Activated CD4-positive, alpha-beta T cell treated with anti-CD3 and anti-CD28 coated beads, Interleukin-2, amount 10 ng/mL, durations not matched to agents 7 days and 5 days (primary cell): Measurements from ENCODE around the gene CYBB. TPM values are rescaled to one million over a fixed set of nuclear protein-coding genes. Genes with fewer than 3 reads are reported as not detected.
A peak's percentile ranks its signal among the peaks of the same experiment; 100 is the strongest.
"Not testable (repeated sequence)": the region's sequence is repeated elsewhere in the genome, so short reads cannot be mapped to it uniquely, and the experiment has no call there.

Experiments used
- CTCF ChIA-PET: fragments of 350-600 bp; sonication (Branson Sonifier 250); formaldehyde crosslinking; loops from one replicate; lab custom pipeline; 2021; ENCODE audit warnings: antibody characterized with exemption; lab: Charles Lee
- POLR2A ChIA-PET: fragments of 350-600 bp; sonication (Branson Sonifier 250); formaldehyde crosslinking; loops from one replicate; lab custom pipeline; 2021; ENCODE audit warnings: antibody characterized with exemption; lab: Charles Lee
- DNase-seq: peaks from one replicate; pipeline ENCODE4 v3.0.0-alpha.2; 2020
- H3K27ac Mint-ChIP-seq: one replicate; pipeline ENCODE4 v1.8.0; 2021; ENCODE audit warnings: mild to moderate bottlenecking, moderate library complexity, mixed read lengths
- H3K27me3 Mint-ChIP-seq: one replicate; pipeline ENCODE4 v1.8.0; 2021; ENCODE audit warnings: mixed read lengths
- H3K36me3 Mint-ChIP-seq: one replicate; pipeline ENCODE4 v1.8.0; 2021; ENCODE audit warnings: low read depth, mixed read lengths
- H3K4me1 Mint-ChIP-seq: one replicate; pipeline ENCODE4 v1.8.0; 2021; ENCODE audit warnings: mixed read lengths
- H3K4me3 Mint-ChIP-seq: one replicate; pipeline ENCODE4 v1.8.0; 2021; ENCODE audit warnings: mild to moderate bottlenecking, moderate library complexity, mixed read lengths
- H3K9me3 Mint-ChIP-seq: one replicate; pipeline ENCODE4 v1.8.0; 2021; ENCODE audit warnings: mixed read lengths
- total RNA-seq, 2 experiments: library from RNA; stranded (reverse); gene quantifications; one replicate each; pipeline ENCODE4 v1.2.3, GENCODE V29; 2021

CYBB gene
- total RNA-seq, 2 experiments from 2014 or later = not detected

GRCh38 chrX:37763400-37763799 lies 16.5 kb upstream of the CYBB start:
- no peak for DNase-seq
- H3K36me3 Mint-ChIP-seq = no peaks in the 10 kb centered on the region
- H3K27me3 Mint-ChIP-seq = no peaks in the 10 kb centered on the region
- H3K27ac Mint-ChIP-seq = no peak overlapping the region
- peaks cover 18% of the 10 kb centered on the region for H3K4me1 Mint-ChIP-seq
- H3K9me3 Mint-ChIP-seq = peaks cover 2% of the 10 kb centered on the region
- ChIA-PET POLR2A (no interaction called here), CTCF (interaction anchor here (1.3 to 1.8 kb wide), 2 partner anchors 10 to 62 kb away, joined by 3 to 6 read pairs; no protein-coding TSS in a partner anchor)
- H3K4me3 Mint-ChIP-seq = no peak overlapping the region

DNA sequence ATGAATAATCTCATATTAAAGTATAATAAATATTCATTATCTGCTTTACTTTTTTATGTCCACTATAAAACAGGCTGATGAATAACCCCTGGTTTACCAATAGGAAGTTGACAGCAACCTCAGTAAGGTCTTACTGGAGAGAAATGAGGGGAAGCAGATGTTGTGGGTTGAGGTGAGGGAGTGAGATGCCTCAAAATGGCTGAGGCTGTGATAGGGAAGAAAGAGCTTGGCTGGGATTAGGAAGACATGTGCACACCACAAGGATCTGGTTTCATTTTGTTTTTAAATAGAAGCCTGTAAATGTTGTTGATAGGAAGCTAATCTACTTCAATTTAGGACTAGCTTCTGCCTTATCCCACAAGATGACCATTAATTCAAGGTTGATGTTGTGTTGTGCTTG lies 14.4 kb upstream of the CYBB start:
- ChIA-PET POLR2A (no interaction called here), CTCF (interaction anchor here (0.6 kb wide), 1 partner anchor 324 kb away, joined by 3 read pairs; no protein-coding TSS in a partner anchor)
- Mint-ChIP-seq H3K27me3 (no peaks in the 10 kb centered on the region), H3K4me1 (peaks cover 16% of the 10 kb centered on the region), H3K36me3 (no peaks in the 10 kb centered on the region), H3K4me3 (no peak overlapping the region), H3K9me3 (no peaks in the 10 kb centered on the region), H3K27ac (no peak overlapping the region)
- no peak for DNase-seq

DNA sequence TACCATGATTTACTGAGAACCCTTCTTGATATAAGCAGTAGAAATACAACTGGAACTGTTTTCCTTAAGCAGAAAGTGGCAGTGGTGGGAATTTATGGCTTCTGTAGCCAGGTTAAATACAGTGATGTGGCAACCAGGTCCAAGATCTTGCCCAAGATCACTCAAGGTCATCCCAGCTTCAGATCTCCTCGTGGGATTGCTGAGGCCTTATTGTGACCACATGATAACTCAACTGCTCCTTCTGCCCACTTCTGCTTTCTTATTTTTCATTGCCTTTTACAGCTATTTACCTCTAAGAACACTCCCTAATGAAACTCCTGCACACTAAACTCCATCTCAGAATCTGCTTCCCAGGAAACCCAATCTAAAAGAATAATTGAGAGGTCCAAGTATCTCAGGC lies 12.4 kb upstream of the CYBB start:
- H3K27ac Mint-ChIP-seq = no peak overlapping the region
- H3K4me1 Mint-ChIP-seq = peaks cover 16% of the 10 kb centered on the region
- DNase-seq = no peak
- ChIA-PET CTCF (no interaction called here), POLR2A (no interaction called here)
- no peak overlapping the region for H3K4me3 Mint-ChIP-seq
- no peaks in the 10 kb centered on the region for H3K27me3 Mint-ChIP-seq
- no peaks in the 10 kb centered on the region for H3K36me3 Mint-ChIP-seq
- no peaks in the 10 kb centered on the region for H3K9me3 Mint-ChIP-seq

- H3K4me3 Mint-ChIP-seq, H3K36me3 Mint-ChIP-seq, DNase-seq, CTCF ChIA-PET, H3K9me3 Mint-ChIP-seq, H3K27ac Mint-ChIP-seq, H3K4me1 Mint-ChIP-seq, H3K27me3 Mint-ChIP-seq, POLR2A ChIA-PET: not testable (repeated sequence)
These were observed 11.0 kb upstream of the CYBB start for GRCh38 chrX:37768866-37769265.

DNA sequence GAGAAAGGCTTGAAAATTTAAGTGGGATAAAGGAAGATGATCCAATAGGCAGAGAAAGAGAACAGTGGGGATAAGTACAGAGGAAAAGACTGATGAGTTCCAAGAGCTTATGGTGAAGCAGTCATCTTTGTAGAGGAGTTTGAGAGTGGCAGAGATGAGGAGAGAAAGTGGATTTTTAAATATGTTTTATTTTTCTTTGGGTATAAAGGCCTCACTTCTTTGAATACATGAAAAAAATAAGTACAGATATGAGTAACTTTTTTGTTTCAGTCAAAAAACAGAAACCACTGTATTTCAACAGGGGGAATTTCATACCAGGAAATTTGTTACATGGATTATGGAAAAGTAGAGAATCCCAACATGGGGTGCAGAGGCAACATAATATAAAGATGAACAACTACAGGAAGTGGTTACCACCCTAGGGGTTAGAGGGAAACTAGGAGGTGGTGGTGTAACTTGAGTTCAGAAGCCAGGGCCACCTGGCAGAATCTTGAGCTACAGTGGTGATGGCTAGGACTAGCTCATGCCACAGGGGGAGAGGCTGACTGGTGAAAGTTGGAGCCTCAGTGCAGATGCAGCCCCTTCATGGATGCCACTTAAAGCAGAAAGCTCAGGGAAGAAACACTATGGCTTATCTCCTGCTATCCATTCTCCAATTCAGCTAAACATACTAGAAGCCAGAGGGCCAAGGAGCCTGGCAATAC lies 3.4 kb upstream of the CYBB start:
- H3K4me3 Mint-ChIP-seq = no peak overlapping the region
- no peaks in the 10 kb centered on the region for H3K9me3 Mint-ChIP-seq
- peak; percentile 15 for DNase-seq
- POLR2A ChIA-PET = no interaction called here
- no peaks in the 10 kb centered on the region for H3K36me3 Mint-ChIP-seq
- H3K4me1 Mint-ChIP-seq = peaks cover 21% of the 10 kb centered on the region
- peak overlapping the region; percentile 31 for H3K27ac Mint-ChIP-seq
- CTCF ChIA-PET = interaction anchor here (1.2 to 1.3 kb wide), 2 partner anchors 11 to 31 kb away, joined by 3 to 4 read pairs; no protein-coding TSS in a partner anchor
- no peaks in the 10 kb centered on the region for H3K27me3 Mint-ChIP-seq

DNA sequence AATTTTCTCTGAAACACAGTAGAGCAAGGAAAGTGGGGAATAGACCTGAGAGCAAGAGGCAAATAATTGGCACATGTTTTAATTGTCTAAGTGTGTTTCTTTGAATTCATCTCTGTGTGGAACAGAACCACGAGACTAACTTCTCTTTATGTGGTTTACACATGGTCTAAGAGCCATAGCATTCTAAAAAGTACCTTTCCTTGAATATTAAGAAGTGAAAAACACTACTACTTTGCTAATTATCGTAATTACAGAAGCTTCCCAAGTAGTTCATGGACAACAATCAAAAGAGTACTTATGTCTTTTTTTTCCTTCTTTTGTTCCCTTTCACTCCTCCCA lies 2.9 kb upstream of the CYBB start:
- no peak for DNase-seq
- Mint-ChIP-seq H3K27ac (peak overlapping the region; percentile 36), H3K4me1 (peaks cover 21% of the 10 kb centered on the region), H3K4me3 (no peak overlapping the region), H3K9me3 (no peaks in the 10 kb centered on the region), H3K27me3 (no peaks in the 10 kb centered on the region), H3K36me3 (no peaks in the 10 kb centered on the region)
- ChIA-PET POLR2A (no interaction called here), CTCF (interaction anchor here (1.2 to 1.3 kb wide), 2 partner anchors 10 to 31 kb away, joined by 3 to 4 read pairs; no protein-coding TSS in a partner anchor)

- H3K36me3 Mint-ChIP-seq = no peaks in the 10 kb centered on the region
- no peaks in the 10 kb centered on the region for H3K27me3 Mint-ChIP-seq
- DNase-seq = no peak
- ChIA-PET CTCF (interaction anchor here (1.0 to 1.6 kb wide), 2 partner anchors 18 to 26 kb away, joined by 4 to 5 read pairs; no protein-coding TSS in a partner anchor), POLR2A (no interaction called here)
- no peak overlapping the region for H3K27ac Mint-ChIP-seq
- H3K4me1 Mint-ChIP-seq = peaks cover 16% of the 10 kb centered on the region
- H3K9me3 Mint-ChIP-seq = no peaks in the 10 kb centered on the region
- H3K4me3 Mint-ChIP-seq = no peak overlapping the region
These were observed 1.2 kb downstream of the CYBB start for GRCh38 chrX:37781081-37781480.

- H3K4me1 Mint-ChIP-seq = peaks cover 16% of the 10 kb centered on the region
These were observed 2.0 kb downstream of the CYBB start for GRCh38 chrX:37781814-37782213.

DNA sequence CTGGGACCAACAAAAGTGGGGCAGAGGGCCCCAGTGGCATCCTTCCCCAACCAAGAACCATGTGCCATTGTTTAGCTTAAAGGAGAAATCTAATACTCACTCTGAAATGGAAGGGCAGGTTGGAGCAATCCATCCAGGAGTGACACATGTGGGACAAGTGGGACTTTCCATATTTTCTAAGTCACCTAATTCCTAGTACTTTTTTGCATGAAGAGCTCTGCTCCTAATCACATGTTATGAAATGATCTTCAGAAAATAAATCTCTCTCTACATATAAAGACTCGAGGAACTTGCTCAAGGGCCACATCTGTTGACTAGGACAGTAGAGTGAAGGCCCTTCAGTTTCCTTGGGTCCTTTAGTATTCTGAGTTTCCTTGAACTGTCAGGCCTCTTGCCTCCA lies 2.5 kb downstream of the CYBB start:
- H3K9me3 Mint-ChIP-seq = peaks cover 2% of the 10 kb centered on the region
- H3K4me3 Mint-ChIP-seq = no peak overlapping the region
- ChIA-PET CTCF (interaction anchor here (1.6 kb wide), 1 partner anchor 28 kb away, joined by 5 read pairs; no protein-coding TSS in a partner anchor), POLR2A (no interaction called here)
- peaks cover 16% of the 10 kb centered on the region for H3K4me1 Mint-ChIP-seq
- peaks cover 3% of the 10 kb centered on the region for H3K36me3 Mint-ChIP-seq
- no peak overlapping the region for H3K27ac Mint-ChIP-seq
- H3K27me3 Mint-ChIP-seq = no peaks in the 10 kb centered on the region
- DNase-seq = no peak

More at GRCh38 chrX:37781814-37782213, 2.0 kb downstream of the CYBB start:
- no peak overlapping the region for H3K27ac Mint-ChIP-seq
- ChIA-PET CTCF (interaction anchor here (1.0 to 1.6 kb wide), 2 partner anchors 17 to 27 kb away, joined by 4 to 5 read pairs; no protein-coding TSS in a partner anchor), POLR2A (no interaction called here)
- no peak overlapping the region for H3K4me3 Mint-ChIP-seq
- DNase-seq = no peak
- no peaks in the 10 kb centered on the region for H3K27me3 Mint-ChIP-seq
- H3K9me3 Mint-ChIP-seq = peaks cover under 1% of the 10 kb centered on the region
- H3K36me3 Mint-ChIP-seq = peaks cover 1% of the 10 kb centered on the region

DNA sequence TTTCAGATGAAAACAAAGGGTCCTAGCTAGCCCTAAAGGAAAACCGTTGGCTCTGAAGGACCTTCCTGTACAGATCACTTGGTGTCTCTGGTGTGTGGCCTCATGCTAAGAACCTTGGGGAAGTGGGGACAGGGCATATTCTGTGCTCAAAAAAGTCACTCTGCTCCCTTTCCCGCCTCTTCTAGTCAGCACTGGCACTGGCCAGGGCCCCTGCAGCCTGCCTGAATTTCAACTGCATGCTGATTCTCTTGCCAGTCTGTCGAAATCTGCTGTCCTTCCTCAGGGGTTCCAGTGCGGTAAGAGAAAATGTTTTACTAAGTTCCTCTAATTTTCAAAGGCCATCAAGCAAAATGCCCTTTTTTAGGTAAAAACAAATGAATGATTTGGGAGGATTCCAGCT lies 3.4 kb downstream of the CYBB start:
- Mint-ChIP-seq H3K4me1 (peaks cover 21% of the 10 kb centered on the region), H3K4me3 (no peak overlapping the region), H3K36me3 (peaks cover 3% of the 10 kb centered on the region), H3K9me3 (peaks cover 2% of the 10 kb centered on the region), H3K27me3 (no peaks in the 10 kb centered on the region), H3K27ac (no peak overlapping the region)
- no peak for DNase-seq
- POLR2A ChIA-PET = interaction anchor here (0.6 kb wide), 1 partner anchor 1616 kb away, joined by 3 read pairs; no protein-coding TSS in a partner anchor
- CTCF ChIA-PET = interaction anchor here (1.3 kb wide), 1 partner anchor 11 kb away, joined by 4 read pairs; no protein-coding TSS in a partner anchor

- POLR2A ChIA-PET = no interaction called here
- Mint-ChIP-seq H3K4me1 (peaks cover 21% of the 10 kb centered on the region), H3K27me3 (no peaks in the 10 kb centered on the region), H3K9me3 (peaks cover 2% of the 10 kb centered on the region), H3K27ac (no peak overlapping the region), H3K36me3 (peaks cover 3% of the 10 kb centered on the region), H3K4me3 (no peak overlapping the region)
- DNase-seq = no peak
- CTCF ChIA-PET = interaction anchor here (0.8 kb wide), 1 partner anchor 40 kb away, joined by 3 read pairs; no protein-coding TSS in a partner anchor
These were observed 5.7 kb downstream of the CYBB start for GRCh38 chrX:37785569-37785968.

DNA sequence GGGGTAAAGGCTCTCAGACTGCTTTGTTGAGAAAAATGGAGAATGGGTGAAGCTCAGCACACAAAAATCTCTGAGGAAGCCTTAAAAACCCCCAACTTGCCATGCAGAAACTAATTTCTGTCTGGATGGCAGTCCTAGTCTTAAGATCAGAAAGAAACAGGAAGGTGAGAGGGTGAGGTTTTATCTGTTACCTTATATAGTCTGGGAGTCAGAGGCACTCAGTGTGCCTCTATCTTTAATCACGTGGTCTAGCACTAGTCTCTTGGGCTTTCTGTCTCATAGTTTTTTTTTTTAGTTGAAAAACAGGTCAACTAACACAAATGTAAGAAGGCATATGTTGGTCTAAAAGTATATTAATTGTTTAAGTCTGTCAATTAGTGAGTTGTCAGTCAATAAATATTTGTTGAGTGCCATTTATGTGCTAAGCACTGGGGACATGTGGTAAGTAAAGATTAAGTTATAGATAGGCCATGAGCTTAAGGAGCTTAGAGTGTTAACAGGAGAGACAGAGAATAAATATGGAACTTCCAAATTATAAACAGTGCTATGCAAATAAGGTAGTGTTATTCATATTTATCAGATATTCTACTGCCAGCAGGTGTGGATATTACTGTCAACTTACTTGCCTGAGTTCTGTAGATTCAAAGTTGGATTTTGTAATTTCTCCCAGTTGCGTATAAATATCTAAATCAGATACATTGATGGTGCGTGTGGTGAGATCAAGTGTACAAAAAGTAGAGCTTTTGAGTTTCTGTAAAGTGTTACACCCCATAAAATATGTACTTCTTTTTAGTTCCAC lies 7.0 kb downstream of the CYBB start:
- CTCF ChIA-PET = interaction anchor here (0.8 to 1.0 kb wide), 2 partner anchors 10 to 42 kb away, joined by 3 to 4 read pairs; no protein-coding TSS in a partner anchor
- Mint-ChIP-seq H3K27ac (peak overlapping the region; percentile 79), H3K4me3 (no peak overlapping the region)

More for the DNA sequence above, 7.0 kb downstream of the CYBB start:
- Mint-ChIP-seq H3K27me3 (no peaks in the 10 kb centered on the region), H3K9me3 (peaks cover 2% of the 10 kb centered on the region), H3K4me1 (peaks cover 21% of the 10 kb centered on the region), H3K36me3 (peaks cover 3% of the 10 kb centered on the region)
- DNase-seq = no peak
- POLR2A ChIA-PET = no interaction called here
